Measurements from ENCODE around the gene EGR2. TPM values are rescaled to one million over a fixed set of nuclear protein-coding genes. Genes with fewer than 3 reads are reported as not detected.
A peak's percentile ranks its signal among the peaks of the same experiment; 100 is the strongest.

Gene EGR2
- 1 to 10 TPM; 4.2 to 5.9 TPM for total RNA-seq

GRCh38 chr10:62816331-62817120 is at the start of gene EGR2:
Gene EGR2, minus strand, starts transcription at chr10:62816366. Its CDS starts 337 bp downstream, at chr10:62816029.
- peak; percentile 91 to 96 (median 93) for DNase-seq
- intact Hi-C loops (cut with DNase I) = loop anchor here (10.0 kb wide), 1 partner anchor 318 kb away; the partner anchor contains the start of gene NRBF2
- 0 to 1% methylated on average over 21 to 53 of the region's 53 CpGs for WGBS, 2 donors

GRCh38 chr10:62862447-62862846 is 46.3 kb upstream of the EGR2 start:
- Histone ChIP-seq H3K9me3 (no peaks in the 10 kb centered on the region), H3K27me3 (no peaks in the 10 kb centered on the region), H3K4me1 (no peaks in the 10 kb centered on the region), H3K27ac (no peak overlapping the region), H3K4me3 (no peak overlapping the region), H3K36me3 (replicated peaks in 1 of 2; ENCODE audit: insufficient read depth in 1 of 2, low read depth in 2 of 2) (no peaks in the 10 kb centered on the region)
- no peak for ATAC-seq
- 61 to 94% methylated on average over 1 of the region's 1 CpG for WGBS, 2 donors
- intact Hi-C loops (cut with DNase I) = no loop called here
- TF ChIP-seq CTCF (IDR thresholded peaks at IDR 0.05) = no peak
- TF ChIP-seq POLR2A (IDR thresholded peaks at IDR 0.05) = no peak
- no peak for DNase-seq

More at GRCh38 chr10:62816331-62817120, at the start of gene EGR2:
- Histone ChIP-seq H3K27me3 (peaks cover 0 to 21% of the 10 kb centered on the region in 2 donors), H3K9me3 (no peaks in the 10 kb centered on the region), H3K36me3 (replicated peaks in 1 of 2; ENCODE audit: insufficient read depth in 1 of 2, low read depth in 2 of 2) (no peaks in the 10 kb centered on the region), H3K27ac (peak within 1 kb of the TSS; percentile 80 to 95 (median 90)), H3K4me3 (peak within 1 kb of the TSS; percentile 65 to 69), H3K4me1 (peaks cover 30% of the 10 kb centered on the region)
- TF ChIP-seq POLR2A (IDR thresholded peaks at IDR 0.05) (peak; percentile 2 to 54 (median 49)), CTCF (IDR thresholded peaks at IDR 0.05) (no peak)
- peak; percentile 85 for ATAC-seq

GRCh38 chr10:62861507-62861906 is 45.3 kb upstream of the EGR2 start:
- DNase-seq = no peak
- Histone ChIP-seq H3K36me3 (replicated peaks in 1 of 2; ENCODE audit: insufficient read depth in 1 of 2, low read depth in 2 of 2) (no peaks in the 10 kb centered on the region), H3K4me1 (no peaks in the 10 kb centered on the region), H3K27me3 (no peaks in the 10 kb centered on the region), H3K9me3 (no peaks in the 10 kb centered on the region), H3K27ac (no peak overlapping the region), H3K4me3 (no peak overlapping the region)
- ATAC-seq = no peak
- TF ChIP-seq POLR2A (IDR thresholded peaks at IDR 0.05) = no peak
- no peak for TF ChIP-seq CTCF (IDR thresholded peaks at IDR 0.05)
- 49 to 64% methylated on average over 3 of the region's 3 CpGs for WGBS, 2 donors
- intact Hi-C loops (cut with DNase I) = no loop called here

GRCh38 chr10:62860946-62861345 is 44.8 kb upstream of the EGR2 start:
- no peak for ATAC-seq

More at GRCh38 chr10:62860946-62861345, 44.8 kb upstream of the EGR2 start:
- TF ChIP-seq POLR2A (IDR thresholded peaks at IDR 0.05) = no peak
- TF ChIP-seq CTCF (IDR thresholded peaks at IDR 0.05) = no peak
- H3K27me3 ChIP-seq = no peaks in the 10 kb centered on the region
- H3K27ac ChIP-seq = no peak overlapping the region
- no peak overlapping the region for H3K4me3 ChIP-seq
- H3K9me3 ChIP-seq = no peaks in the 10 kb centered on the region
- DNase-seq = peak in 1 of 4 donors; percentile 22
- intact Hi-C loops (cut with DNase I) = no loop called here
- H3K36me3 ChIP-seq (replicated peaks in 1 of 2; ENCODE audit: insufficient read depth in 1 of 2, low read depth in 2 of 2) = no peaks in the 10 kb centered on the region
- 8 to 9% methylated on average over 4 of the region's 4 CpGs for WGBS, 2 donors
- H3K4me1 ChIP-seq = no peaks in the 10 kb centered on the region
